ENCODE data around the gene SLC44A4. TPM values are rescaled to one million over a fixed set of nuclear protein-coding genes. Genes with fewer than 3 reads are reported as not detected.

Gene SLC44A4
- polyA plus RNA-seq, 1 of the 3 experiments (the other 2 are of a cell fraction), result 0.26 TPM

DNA sequence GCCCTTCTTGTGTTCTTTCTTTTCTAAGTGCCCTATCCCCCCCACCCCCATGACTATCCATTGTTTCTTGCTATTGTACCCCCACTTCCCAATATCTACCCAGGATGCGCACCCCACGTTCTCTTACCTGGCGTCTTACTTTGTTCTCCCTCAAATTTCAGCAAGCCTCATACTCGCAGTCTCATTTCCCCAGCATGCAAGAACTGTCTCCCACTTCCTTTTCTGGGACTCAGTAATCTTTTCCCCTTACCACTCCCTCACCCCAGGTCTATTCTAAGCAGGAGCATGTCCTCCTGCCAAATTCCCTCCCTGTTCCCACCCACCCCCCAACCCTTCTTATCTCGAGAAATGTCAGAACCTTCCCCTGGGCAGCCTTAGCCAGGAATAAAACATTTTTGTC, 20.4 kb upstream of the SLC44A4 start:
- Histone ChIP-seq H2AFZ (ENCODE audit: low read depth) (no peak overlapping the region), H3K4me1 (ENCODE audit: control insufficient read depth in 1 of 2, insufficient read depth in 2 of 2, low read depth in 1 of 2, low read length in 1 of 2) (peaks cover 5 to 40% of the 10 kb centered on the region in 2 experiments), H3K4me3 (ENCODE audit: low read depth in 2 of 2, low read length in 1 of 2) (no peak overlapping the region), H3K27ac (ENCODE audit: low read depth in 2 of 2, low read length in 1 of 2) (no peak overlapping the region), H3K9ac (no peak overlapping the region), H3K79me2 (ENCODE audit: insufficient read depth) (peaks cover 20% of the 10 kb centered on the region; the same call in 1 of the 2 replicates), H3K9me3 (no peaks in the 10 kb centered on the region), H3K4me2 (peak overlapping the region; percentile 91; the same call in 1 of the 2 replicates), H3F3A (replicated peaks; ENCODE audit: insufficient read depth) (peaks cover 13% of the 10 kb centered on the region), H4K20me1 (ENCODE audit: insufficient read depth) (no peaks in the 10 kb centered on the region), H3K9me2 (no peaks in the 10 kb centered on the region), H3K36me3 (replicated peaks in 1 of 2; ENCODE audit: control insufficient read depth in 1 of 2, insufficient read depth in 2 of 2, low read length in 1 of 2) (peaks cover 12 to 14% of the 10 kb centered on the region in 2 experiments), H3K27me3 (ENCODE audit: insufficient read depth) (no peaks in the 10 kb centered on the region)
- ChIA-PET CTCF (interaction anchor here (1.0 kb wide), 1 partner anchor 60 kb away, joined by 4 read pairs; no protein-coding TSS in a partner anchor), POLR2A (interaction anchor here (1.0 kb wide), 1 partner anchor 10 kb away, joined by 4 read pairs; no protein-coding TSS in a partner anchor)
- TF ChIP-seq MAX (IDR thresholded peaks at IDR 0.05; ENCODE audit: low read depth), result no peak
- no peak for TF ChIP-seq IRF3 (IDR thresholded peaks at IDR 0.05; ENCODE audit: low read depth, low read length)
- no peak for TF ChIP-seq TCF12 (IDR thresholded peaks at IDR 0.05)
- TF ChIP-seq, protein P1, sequence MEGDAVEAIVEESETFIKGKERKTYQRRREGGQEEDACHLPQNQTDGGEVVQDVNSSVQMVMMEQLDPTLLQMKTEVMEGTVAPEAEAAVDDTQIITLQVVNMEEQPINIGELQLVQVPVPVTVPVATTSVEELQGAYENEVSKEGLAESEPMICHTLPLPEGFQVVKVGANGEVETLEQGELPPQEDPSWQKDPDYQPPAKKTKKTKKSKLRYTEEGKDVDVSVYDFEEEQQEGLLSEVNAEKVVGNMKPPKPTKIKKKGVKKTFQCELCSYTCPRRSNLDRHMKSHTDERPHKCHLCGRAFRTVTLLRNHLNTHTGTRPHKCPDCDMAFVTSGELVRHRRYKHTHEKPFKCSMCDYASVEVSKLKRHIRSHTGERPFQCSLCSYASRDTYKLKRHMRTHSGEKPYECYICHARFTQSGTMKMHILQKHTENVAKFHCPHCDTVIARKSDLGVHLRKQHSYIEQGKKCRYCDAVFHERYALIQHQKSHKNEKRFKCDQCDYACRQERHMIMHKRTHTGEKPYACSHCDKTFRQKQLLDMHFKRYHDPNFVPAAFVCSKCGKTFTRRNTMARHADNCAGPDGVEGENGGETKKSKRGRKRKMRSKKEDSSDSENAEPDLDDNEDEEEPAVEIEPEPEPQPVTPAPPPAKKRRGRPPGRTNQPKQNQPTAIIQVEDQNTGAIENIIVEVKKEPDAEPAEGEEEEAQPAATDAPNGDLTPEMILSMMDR (IDR thresholded peaks at IDR 0.05), result no peak
- TF ChIP-seq NRF1 (IDR thresholded peaks at IDR 0.05; ENCODE audit: low read depth, low read length), result no peak
- no peak for TF ChIP-seq GABPA (IDR thresholded peaks at IDR 0.05; ENCODE audit: low read depth)
- TF ChIP-seq RCOR1 (IDR thresholded peaks at IDR 0.05; ENCODE audit: low read length), result no peak
- TF ChIP-seq SIN3A (IDR thresholded peaks at IDR 0.05; ENCODE audit: borderline replicate concordance, low read depth, low read length), result no peak
- no peak for DNase-seq
- WGBS (ENCODE audit: low lambda C conversion rate), result 93% methylated on average over 5 of the region's 5 CpGs

DNA sequence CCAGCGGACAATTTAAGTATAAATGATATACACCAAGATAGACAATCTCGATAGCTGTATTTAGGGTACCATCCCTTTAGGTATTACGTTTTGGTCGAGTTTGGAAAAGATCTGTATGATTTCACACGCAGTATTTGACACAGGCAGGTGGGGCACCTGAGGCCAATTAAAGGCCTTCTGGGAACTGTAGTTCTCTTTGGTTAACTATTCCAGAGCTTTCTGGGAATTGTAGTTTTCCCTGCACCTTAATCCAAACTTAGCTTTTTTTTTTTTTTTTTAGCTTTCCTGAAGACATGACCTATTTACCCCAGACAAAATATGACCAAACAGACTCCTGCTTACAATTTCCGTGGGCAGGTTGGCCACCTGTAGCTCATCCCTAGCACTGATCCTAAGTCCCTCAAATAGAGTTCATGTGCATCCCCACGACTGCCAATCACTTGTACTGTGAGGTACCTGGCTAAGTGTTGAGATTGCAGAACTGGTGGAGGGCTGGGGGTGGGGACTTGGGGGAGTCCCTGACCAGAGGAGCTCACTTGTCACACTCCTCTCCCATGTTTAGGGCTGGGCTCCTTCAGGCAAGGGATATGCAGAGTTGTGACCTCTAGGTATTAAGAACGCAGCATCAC, 19.7 kb upstream of the SLC44A4 start:
- DNase-seq, result peak; percentile 44
- Histone ChIP-seq H3K27me3 (ENCODE audit: insufficient read depth) (no peaks in the 10 kb centered on the region), H3K4me2 (peak overlapping the region; percentile 91), H3K4me3 (ENCODE audit: low read depth in 2 of 2, low read length in 1 of 2) (peak overlapping the region; percentile 89 to 94), H3K4me1 (ENCODE audit: control insufficient read depth in 1 of 2, insufficient read depth in 2 of 2, low read depth in 1 of 2, low read length in 1 of 2) (peaks cover 5 to 40% of the 10 kb centered on the region in 2 experiments), H3K9me3 (no peaks in the 10 kb centered on the region), H3K36me3 (replicated peaks in 1 of 2; ENCODE audit: control insufficient read depth in 1 of 2, insufficient read depth in 2 of 2, low read length in 1 of 2) (peaks cover 12 to 21% of the 10 kb centered on the region in 2 experiments), H3K9me2 (no peaks in the 10 kb centered on the region), H4K20me1 (ENCODE audit: insufficient read depth) (no peaks in the 10 kb centered on the region), H2AFZ (ENCODE audit: low read depth) (peak overlapping the region; percentile 71; the same call in 1 of the 2 replicates), H3K27ac (ENCODE audit: low read depth in 2 of 2, low read length in 1 of 2) (peak overlapping the region; percentile 41 to 78; a peak in 3 of 4 replicates), H3K9ac (peak overlapping the region; percentile 73; the same call in 1 of the 2 replicates), H3F3A (replicated peaks; ENCODE audit: insufficient read depth) (peaks cover 15% of the 10 kb centered on the region), H3K79me2 (ENCODE audit: insufficient read depth) (peaks cover 20% of the 10 kb centered on the region; the same call in 1 of the 2 replicates)
- ChIA-PET CTCF (interaction anchor here (0.9 to 1.6 kb wide), 5 partner anchors 10 to 291 kb away, joined by 3 to 8 read pairs (median 4); no protein-coding TSS in a partner anchor), POLR2A (interaction anchor here (0.6 to 1.8 kb wide), 6 partner anchors 9 to 1520 kb away, joined by 3 to 5 read pairs (median 4); partner anchors contain the start of genes CUTA, MSH5 and NEU1)
- WGBS (ENCODE audit: low lambda C conversion rate), result 20% methylated on average over 8 of the region's 8 CpGs
- TF ChIP-seq FOXM1 (IDR thresholded peaks at IDR 0.05; ENCODE audit: low read depth), result no peak
- TF ChIP-seq FOSL2 (IDR thresholded peaks at IDR 0.05; ENCODE audit: borderline replicate concordance, low read depth), result no peak
- 0 out of 2 replicates have a peak, but pooled peaks have one; percentile 27 for TF ChIP-seq PBX3 (IDR thresholded peaks at IDR 0.05)
- peak; percentile 44; the same call in 1 of the 2 replicates for TF ChIP-seq POLR2AphosphoS5 (IDR thresholded peaks at IDR 0.05; ENCODE audit: low read depth, low read length)
- no peak for TF ChIP-seq IRF3 (IDR thresholded peaks at IDR 0.05; ENCODE audit: low read depth, low read length)
- TF ChIP-seq, protein P2, sequence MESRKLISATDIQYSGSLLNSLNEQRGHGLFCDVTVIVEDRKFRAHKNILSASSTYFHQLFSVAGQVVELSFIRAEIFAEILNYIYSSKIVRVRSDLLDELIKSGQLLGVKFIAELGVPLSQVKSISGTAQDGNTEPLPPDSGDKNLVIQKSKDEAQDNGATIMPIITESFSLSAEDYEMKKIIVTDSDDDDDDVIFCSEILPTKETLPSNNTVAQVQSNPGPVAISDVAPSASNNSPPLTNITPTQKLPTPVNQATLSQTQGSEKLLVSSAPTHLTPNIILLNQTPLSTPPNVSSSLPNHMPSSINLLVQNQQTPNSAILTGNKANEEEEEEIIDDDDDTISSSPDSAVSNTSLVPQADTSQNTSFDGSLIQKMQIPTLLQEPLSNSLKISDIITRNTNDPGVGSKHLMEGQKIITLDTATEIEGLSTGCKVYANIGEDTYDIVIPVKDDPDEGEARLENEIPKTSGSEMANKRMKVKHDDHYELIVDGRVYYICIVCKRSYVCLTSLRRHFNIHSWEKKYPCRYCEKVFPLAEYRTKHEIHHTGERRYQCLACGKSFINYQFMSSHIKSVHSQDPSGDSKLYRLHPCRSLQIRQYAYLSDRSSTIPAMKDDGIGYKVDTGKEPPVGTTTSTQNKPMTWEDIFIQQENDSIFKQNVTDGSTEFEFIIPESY (IDR thresholded peaks at IDR 0.05; ENCODE audit: borderline replicate concordance, low read depth), result no peak
- no peak for TF ChIP-seq RCOR1 (IDR thresholded peaks at IDR 0.05; ENCODE audit: low read length)
